RPMI8226 (cell line): Measurements from ENCODE around the gene PPP1R27.

Experiments
- DNase-seq: peaks from one replicate; pipeline ENCODE4 v3.0.0-alpha.2; 2015

Gene PPP1R27

DNA sequence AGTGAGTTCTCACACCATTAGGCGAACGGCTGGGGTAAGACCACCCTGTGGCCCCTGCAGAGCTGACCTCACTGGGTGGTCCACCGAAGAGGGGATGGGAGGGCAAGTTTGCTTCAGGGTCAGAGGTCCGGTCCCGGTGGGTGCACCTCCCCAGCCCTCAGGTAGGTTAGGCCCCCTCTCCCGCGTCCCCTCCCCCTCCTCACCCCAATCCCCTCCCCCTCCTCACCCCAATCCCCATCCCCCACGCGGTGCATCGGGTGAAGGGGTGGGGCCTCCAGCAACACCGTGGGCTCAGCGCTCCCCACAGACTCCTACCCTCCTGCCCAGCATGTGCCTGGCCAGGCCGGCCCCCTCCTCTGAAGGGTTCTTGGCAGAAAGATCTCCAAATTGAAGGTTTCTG is 15.1 kb downstream of the PPP1R27 start:
- DNase-seq: no peak

DNA sequence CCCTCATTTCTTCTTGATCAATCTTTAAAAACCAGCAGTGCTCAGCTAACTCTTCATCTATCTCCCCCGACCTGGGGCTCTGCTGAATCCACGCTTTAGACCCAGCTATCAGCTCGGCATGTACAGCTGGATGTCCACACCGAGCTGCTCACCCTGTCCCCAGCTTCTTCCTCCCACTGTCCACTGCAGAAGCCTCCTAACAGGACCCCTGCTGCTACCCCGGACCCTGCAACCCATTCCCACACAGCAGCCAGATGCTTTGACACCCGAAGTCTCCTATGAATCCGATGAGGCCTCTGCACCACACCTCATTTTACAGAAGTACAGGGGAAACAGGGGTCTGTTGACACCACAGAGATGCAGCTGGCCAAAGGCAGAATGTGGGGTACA is 17.1 kb downstream of the PPP1R27 start:
- DNase-seq: no peak

DNA sequence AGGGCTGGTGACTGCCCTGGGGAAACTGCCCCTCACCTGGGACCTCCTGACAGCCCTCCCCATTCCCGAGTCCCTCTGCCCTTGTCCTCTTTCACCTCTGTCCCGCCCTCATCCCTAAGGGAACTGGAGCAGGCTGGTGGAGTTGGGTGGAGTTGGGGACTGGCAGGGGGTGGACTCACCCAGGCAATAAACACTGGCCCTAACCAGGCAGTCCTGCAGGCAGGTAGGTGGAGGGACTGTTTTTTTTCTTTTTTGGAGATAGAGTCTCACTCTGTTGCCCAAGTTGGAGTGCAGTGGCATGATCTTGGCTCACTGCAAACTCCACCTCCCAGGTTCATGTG is 19.2 kb downstream of the PPP1R27 start:
- no peak for DNase-seq

DNA sequence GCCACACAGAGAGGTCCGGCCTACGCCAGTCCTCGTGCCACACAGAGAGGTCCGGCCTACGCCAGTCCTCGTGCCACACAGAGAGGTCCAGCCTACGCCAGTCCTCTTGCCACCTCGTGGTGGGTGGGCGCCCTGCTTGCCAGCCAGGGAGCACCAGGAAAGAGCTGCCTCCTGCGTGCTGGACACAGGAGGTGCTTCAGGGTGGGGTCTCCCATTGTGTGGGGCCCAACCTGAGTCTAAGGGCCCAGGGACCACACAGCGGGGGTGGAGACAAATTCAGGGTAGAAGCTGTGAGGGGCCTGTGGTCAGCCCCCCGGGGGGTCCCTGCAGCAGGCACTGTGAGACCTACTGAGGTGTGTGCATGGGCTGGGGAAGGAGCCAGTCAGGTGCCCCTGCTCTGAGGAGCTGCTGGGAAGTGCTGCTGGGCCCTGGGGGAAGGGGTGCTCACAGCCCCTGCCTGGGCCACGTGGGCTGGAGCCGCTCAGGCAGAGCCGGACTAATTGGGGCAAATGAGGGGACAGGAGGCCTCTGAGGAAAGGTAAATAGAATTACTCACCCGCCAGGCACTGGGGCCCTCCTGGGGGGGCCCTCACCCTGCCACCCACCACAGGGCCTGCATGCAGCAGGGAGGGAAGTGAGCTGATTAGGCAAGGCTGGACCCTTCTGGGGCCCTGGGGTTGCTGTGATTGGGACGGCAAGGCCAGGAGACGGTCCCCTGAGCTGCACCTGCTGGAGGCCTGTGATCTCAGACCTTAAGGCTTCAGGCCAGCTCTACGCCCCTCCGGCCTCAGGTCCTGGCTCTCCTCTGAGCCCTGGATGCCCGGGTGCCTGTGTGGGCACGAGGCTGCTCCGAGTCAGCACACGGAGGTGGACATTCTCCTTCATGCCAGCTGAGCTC is 19.9 kb downstream of the PPP1R27 start:
- no peak for DNase-seq

DNA sequence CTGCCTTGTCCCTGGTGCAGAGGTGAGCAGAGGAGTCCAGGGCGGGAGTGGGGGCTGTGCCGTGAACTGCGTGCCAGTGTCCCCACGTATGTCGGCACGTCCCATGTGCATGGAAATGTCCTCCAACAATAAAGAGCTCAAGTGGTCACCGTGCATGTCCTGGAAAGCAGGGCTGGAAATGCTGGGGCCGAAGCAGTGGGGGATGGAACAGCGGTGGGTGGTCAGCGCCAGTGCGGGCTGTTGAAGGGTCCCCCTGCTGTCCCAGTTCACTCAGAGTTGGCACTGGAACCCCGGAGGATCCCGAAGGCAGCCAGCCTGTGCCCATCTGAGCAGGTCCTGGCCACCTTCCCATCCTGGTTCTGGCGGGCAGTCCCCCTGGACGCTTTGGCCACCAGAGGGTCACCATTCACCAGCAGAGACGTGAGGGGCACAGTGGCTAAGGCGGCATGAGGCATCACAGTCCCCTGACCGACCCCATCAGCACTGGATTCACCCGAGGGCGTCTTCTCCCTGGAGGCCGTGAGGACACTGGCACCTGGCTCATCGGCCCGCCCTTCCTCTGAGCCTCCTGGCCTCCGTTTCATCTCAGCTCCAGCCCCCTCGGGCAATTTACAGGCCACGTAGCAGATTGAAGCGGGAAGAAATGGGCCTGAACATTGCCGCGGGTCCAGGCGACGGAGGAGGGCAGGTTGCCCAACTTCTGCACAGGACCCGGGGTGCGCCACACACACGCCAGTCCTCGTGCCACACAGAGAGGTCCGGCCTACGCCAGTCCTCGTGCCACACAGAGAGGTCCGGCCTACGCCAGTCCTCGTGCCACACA is 20.8 kb downstream of the PPP1R27 start:
- DNase-seq: no peak

DNA sequence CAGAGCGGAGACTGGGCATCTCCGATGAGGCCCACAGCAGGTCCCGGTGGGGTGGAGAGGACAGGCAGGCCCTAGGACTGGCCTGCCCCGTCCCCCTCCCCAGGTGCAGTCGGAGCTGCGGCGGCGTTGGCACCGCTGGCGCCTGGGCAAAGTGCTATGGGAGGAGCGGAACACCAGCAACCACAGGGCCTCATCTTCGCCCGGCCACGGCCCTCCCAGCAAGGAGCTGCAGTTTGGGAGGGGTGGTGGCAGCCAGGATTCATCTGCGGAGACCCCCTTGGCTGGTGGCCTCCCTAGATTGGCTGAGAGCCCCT is 21.5 kb downstream of the PPP1R27 start:
- no peak for DNase-seq

DNA sequence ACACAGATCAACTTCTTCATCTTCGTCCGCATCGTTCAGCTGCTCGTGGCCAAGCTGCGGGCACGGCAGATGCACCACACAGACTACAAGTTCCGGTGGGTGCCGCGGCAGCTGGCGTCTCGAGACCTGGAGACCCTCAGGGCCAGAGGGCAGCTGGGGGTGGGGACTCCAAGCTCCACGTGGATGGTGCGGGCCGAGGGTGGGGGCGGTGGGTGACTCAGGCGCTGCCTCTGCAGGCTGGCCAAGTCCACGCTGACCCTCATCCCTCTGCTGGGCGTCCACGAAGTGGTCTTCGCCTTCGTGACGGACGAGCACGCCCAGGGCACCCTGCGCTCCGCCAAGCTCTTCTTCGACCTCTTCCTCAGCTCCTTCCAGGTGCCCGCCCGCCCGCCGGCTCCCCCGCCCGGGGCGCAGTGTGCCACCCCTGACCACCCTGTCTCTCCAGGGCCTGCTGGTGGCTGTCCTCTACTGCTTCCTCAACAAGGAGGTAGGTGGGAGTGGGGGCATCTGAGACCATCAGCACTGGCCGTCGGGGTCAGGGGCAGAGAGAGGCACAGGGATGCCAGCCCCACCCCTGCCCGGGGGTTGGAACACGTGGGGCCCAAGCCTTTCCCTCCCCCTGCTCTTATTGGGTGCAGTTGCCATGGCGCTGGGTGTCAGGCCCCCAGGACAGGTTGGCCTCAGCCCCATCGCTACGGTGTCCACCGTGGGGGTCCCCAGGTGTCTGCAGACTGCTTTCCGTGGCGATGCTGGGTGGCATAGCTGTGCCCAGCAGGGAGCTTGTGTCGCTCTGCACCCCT is 22.1 kb downstream of the PPP1R27 start:
- no peak for DNase-seq

DNA sequence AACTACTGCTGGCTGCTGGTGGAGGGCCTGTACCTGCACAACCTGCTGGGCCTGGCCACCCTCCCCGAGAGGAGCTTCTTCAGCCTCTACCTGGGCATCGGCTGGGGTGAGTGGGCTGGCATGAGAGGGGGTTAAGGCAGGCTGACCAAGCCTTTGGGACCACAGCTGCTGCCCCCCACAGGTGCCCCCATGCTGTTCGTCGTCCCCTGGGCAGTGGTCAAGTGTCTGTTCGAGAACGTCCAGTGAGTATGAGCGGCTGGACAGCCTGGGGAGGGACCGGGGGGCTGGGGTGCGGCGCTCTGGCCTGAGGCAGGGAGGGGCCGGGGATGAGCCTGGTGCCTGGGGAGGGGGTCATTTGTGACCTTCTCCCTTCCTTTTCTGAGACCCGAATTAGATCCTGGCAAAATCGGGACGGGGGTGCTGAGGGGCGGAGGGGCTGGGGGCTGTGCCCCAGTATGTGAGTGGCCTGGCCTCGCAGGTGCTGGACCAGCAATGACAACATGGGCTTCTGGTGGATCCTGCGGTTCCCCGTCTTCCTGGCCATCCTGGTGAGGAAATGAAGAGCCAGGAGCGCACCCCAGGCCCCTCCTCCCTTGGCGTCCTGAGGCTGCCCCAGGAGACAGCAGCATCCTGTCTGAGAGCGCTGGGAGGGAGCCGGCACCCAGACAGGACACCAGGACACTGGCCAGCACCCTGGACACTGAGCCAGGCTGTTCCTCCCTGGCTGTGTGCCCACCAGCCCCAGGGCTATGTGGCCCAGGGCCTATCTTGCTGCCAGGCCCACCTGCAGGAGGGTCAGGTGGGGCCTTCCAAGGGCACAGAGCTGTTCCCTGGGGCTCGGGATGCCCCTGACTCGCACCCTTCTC is 22.9 kb downstream of the PPP1R27 start:
- no peak for DNase-seq

DNA sequence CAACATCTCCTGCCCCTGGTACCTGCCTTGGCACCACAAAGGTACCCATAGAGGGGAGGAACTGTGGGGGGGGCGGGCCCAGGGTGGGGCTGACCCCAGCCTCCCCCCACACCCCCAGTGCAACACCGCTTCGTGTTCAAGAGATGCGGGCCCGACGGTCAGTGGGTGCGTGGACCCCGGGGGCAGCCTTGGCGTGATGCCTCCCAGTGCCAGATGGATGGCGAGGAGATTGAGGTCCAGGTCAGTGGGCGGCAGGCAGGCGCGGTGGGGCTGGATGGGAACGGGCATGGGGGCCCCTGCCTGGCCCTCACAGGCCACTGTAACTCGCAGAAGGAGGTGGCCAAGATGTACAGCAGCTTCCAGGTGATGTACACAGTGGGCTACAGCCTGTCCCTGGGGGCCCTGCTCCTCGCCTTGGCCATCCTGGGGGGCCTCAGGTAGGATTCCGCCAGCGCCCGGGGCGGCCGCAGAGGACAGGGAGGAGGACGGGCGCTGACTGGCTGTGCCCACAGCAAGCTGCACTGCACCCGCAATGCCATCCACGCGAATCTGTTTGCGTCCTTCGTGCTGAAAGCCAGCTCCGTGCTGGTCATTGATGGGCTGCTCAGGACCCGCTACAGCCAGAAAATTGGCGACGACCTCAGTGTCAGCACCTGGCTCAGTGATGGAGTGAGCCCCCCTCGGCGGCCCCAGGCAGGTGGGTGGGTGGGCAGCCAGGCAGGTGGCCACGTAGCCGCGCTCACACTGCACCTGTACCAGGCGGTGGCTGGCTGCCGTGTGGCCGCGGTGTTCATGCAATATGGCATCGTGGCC is 23.8 kb downstream of the PPP1R27 start:
- DNase-seq: no peak

DNA sequence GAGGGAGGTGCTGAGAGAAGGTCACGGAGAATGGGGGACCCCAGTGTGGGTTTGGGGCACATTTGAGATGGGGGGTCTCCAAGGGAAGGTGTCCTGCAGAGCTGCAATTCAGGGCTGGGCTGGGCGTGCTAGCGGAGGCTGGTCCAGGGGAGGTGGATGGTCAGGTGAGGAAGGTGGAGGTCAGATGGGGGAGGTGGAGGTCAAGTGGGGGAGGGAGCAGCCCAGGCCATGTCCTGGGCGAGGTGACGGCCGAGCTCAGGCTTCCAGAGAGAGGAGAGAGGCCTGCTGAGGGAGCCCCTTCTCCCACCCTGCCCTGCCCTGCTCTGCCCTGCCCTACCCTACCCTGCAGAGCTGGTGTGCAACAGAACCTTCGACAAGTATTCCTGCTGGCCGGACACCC is 24.4 kb downstream of the PPP1R27 start:
- DNase-seq: no peak

DNA sequence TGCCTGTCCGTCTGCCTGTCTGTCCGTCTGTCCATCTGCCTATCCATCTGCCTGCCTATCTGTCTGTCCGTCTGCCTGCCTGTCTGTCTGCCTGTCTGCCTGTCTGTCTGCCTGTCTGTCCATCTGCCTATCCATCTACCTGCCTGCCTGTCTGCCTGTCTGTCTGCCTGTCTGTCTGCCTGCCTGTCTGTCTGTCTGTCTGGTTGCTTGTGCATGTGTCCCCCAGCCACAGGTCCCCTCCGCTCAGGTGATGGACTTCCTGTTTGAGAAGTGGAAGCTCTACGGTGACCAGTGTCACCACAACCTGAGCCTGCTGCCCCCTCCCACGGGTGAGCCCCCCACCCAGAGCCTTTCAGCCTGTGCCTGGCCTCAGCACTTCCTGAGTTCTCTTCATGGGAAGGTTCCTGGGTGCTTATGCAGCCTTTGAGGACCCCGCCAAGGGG is 25.3 kb downstream of the PPP1R27 start:
- no peak for DNase-seq

DNA sequence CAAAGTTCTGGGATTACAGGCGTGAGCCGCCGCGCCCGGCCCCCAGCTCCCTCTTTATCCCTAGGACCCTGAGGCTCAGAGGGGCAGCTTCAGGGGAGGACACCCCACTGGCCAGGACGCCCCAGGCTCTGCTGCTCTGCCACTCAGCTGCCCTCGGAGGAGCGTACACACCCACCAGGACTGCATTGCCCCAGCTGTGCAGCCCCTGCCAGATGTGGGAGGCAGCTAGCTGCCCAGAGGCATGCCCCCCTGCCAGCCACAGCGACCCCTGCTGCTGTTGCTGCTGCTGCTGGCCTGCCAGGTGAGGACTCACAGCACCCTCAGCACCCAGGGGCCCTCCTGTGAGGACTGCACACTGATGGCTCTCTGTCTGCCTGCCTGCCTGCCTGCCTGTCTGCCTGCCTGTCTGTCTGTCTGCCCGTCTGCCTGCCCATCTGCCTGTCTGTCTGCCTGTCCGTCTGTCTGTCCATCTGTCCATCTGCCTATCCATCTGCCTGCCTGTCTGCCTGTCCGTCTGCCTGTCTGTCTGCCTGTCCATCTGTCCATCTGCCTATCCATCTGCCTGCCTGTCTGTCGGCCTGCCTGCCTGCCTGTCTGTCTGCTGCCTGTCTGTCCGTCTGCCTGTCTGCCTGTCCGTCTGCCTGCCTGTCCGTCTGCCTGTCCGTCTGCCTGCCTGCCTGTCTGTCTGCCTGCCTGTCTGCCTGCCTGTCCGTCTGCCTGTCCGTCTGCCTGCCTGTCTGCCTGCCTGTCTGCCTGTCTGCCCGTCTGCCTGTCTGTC is 25.9 kb downstream of the PPP1R27 start:
- peak; percentile 42 for DNase-seq

DNA sequence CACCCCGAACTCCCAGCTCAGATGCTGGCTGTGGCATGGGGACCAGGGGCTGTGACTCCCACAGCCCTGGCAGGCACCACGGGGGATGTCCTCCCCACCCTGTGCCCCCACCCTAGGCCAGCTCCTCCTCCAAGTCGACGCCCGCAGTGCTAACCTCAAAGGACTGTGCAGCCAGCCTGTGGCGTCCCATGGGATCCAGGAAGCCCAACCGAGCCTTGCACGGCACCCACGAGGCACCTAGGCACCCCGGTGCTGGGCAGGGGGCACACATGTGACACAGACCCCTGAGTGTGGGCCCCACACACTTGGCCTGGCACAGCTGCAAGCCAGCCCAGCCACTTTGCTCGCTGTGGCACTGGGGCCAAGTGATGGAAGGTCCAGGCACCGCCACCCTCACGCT is 27.0 kb downstream of the PPP1R27 start:
- DNase-seq: no peak

DNA sequence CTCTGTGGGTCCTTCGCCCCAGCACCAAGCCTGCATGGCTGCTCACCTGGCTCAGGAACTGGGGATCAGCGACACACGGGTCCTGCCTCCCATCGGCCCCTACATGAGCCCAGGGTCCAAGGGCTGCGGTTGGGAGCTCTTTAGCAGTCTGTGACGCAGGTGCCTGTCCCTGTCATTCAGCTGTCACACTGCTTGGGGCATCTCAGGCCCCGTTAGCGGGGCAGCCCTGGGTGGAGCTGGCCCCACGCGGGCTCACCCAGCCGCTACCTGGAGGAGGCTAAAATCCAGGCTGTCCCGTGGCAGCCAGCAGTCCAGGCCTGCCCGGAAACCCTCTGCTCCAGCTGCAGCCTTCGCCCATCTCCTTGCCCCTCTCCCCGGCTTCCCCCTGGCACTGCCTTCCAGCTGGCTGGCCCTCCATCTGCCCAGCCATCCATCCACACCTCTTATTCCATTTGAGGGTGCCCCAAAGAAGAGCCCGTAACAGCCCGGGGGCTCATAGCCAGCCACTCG is 27.6 kb downstream of the PPP1R27 start:
- DNase-seq: no peak

DNA sequence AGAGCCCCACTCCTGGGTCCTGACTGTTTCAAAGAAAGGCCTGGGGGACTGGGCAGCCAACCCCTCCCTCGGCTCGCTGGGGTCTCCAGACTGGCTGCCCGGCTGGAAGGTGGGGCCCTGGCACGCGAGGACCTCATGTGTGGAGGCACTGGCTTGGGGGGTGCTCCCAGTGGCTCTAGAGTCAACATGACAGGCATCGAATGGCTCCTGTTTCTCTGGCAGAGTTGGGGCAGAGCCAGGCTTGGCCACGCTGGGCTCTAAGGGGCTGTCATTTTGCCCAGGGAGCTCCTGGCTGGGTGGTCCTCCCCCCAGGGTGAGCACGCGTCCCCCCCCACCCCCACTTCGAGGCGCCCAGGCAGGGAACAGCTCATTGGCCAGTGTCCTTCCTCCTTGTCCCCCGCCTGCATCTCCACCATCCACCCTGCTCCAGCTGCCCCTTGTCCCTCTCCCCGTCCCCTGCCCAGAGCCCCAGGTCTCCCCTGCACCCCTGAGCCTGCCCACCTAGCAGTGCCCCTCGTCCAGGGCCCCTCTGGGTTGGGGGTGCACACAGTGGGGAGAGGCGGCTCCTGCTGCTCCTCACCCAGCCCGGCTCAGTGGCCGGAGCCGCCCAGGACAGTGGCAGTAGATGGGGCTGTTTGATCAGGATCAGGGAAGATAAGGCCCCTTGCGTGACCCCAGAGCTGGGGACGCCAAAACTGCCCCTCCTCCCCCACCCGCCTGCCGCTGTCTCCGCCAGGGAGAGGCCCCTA is 28.2 kb downstream of the PPP1R27 start:
- DNase-seq: no peak

DNA sequence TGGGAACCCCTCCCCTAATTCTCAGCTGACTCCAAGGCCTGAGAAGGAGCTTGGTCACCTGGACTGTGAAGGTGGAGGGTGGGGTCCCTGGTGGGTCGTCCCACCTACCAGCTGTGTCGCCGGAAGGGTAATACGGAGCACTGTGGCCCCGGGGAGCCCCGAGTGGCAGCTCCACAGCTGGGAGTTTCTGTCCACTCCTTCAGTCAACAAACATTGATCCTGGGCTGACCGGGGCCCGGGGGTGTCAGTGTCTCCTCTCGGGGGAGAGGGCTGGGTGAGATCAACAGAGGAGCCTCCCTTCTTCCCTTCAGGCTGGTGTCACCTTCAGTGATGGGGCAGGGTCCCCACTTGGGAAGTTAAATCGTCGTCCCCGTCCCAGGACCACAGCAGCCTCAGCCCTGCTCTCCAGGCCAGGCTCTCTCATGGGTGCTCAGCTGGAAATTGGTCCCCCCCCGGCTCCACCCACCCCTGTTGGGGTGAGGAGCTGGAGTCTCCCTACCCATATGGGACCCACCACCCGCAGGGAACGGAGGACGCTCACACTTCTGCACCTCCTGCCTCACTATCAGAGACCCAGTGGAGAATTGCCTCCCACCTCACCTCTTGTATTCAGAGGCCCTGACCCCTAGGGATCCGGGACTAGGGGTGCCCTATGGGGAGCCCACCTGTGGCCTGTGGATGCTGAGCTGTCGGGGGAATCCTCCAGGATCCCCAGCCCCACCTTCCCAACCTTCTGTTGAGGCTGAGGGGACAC is 29.0 kb downstream of the PPP1R27 start:
- no peak for DNase-seq

DNA sequence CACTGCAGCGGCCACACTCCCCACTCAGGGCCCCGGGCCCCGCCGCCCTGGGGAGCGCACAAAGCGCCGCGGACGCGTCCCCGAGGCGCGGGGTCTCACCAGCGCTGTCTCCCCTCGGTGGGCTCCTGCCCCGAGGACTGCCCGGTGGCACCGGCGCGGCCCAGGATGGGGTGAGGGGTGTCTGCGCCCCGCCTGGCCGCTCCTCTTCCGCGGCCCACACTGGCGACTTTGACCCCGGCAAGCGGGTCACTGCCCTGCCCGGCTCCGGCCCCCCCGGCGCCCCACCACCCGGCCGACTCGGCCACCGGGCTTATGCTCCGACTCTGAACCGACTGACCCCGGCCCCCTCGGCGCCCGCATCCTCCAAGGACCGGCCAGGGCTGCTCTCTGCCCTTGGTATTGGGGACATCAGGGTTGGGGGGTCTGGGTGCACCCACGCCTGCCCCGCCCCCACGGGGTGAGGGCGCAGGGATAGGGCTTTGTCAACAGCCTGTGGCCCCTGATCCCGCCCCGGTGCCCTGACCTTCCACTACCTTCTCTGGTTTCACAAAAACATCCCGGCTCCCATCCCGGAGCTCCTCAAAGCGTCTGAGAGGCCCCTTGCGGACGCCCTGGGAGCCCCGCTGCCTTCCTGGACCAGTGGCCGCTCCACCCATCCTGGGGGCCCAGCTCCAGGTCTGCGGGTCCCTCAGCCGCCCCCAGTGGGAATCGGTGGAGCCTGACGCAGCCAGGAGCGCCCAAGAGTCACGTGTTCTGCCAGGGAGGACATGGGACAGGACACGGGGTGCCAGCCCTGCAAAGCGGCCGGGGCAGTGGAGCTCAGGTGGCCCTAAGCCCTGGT is 30.1 kb downstream of the PPP1R27 start:
- no peak for DNase-seq
